Subcutaneous adipose tissue (tissue), 4 donors: ENCODE results near the gene DAB1. TPM values are rescaled to one million over a fixed set of nuclear protein-coding genes. Genes with fewer than 3 reads are reported as not detected.

Source experiments
- total RNA-seq, 4 donors: library from RNA; depleted of rRNA; stranded (reverse); fragments of >200 nt; gene quantifications; one replicate each; pipeline ENCODE4 v1.1.0, GENCODE V29; 2016
- TF ChIP-seq, protein P1 (sequence below): fragments of 450-650 bp; IDR thresholded peaks from one replicate; pipeline ENCODE4 v1.5.1; 2016; ENCODE audit warnings: low read depth, mild to moderate bottlenecking, control low read depth, antibody characterized with exemption, moderate library complexity

DAB1 gene
- total RNA-seq, 4 donors from 2014 or later, result 0.22 to 0.98 (median 0.45) TPM

DNA sequence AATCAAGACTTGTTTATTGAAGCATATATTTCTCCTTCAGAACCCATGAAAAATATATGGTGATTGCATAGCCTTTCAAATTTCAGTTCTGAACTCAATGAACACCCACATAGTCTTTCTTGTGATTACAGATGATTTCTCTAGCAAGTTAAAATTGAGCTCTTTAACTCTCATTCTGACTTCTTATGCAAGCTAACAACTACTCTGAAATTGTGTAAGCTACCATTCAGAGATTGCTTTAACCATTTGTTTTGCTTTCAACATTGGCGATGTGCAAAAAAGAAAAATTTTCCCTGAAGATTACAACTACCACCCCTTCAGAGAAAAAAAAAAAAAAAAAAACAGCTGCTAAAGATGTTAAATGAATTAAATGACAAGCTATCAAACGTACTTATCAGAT, 193.9 kb downstream of the DAB1 start:
- TF ChIP-seq, protein P1, sequence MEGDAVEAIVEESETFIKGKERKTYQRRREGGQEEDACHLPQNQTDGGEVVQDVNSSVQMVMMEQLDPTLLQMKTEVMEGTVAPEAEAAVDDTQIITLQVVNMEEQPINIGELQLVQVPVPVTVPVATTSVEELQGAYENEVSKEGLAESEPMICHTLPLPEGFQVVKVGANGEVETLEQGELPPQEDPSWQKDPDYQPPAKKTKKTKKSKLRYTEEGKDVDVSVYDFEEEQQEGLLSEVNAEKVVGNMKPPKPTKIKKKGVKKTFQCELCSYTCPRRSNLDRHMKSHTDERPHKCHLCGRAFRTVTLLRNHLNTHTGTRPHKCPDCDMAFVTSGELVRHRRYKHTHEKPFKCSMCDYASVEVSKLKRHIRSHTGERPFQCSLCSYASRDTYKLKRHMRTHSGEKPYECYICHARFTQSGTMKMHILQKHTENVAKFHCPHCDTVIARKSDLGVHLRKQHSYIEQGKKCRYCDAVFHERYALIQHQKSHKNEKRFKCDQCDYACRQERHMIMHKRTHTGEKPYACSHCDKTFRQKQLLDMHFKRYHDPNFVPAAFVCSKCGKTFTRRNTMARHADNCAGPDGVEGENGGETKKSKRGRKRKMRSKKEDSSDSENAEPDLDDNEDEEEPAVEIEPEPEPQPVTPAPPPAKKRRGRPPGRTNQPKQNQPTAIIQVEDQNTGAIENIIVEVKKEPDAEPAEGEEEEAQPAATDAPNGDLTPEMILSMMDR, result no peak

- TF ChIP-seq, protein P1, result no peak
These were observed 194.8 kb downstream of the DAB1 start for GRCh38 chr1:57229076-57229475.

GRCh38 chr1:57222801-57223200, 201.1 kb downstream of the DAB1 start:
- TF ChIP-seq, protein P1, result no peak

GRCh38 chr1:57222307-57222706, 201.6 kb downstream of the DAB1 start:
- TF ChIP-seq, protein P1, result no peak

GRCh38 chr1:57218487-57219079, 205.3 kb downstream of the DAB1 start:
- TF ChIP-seq, protein P1, result no peak

DNA sequence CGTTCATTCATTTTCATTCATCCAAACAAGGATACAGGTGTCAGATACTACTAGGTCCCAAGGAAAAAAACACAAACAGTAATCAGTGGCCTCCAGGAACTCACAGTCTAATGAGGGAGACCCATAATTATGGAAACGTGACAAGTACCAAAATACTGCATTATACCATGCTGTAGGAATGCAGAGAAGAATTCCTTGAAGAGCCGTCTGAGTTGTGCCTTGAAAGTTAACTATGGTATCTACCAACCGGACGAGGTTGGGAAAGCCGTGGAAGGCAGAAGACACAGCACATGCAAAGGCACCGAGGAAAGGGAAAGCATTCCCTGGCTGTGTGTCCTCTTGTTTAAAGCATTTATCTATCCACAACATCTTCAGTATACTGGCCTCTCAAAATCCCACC, 206.0 kb downstream of the DAB1 start:
- TF ChIP-seq, protein P1, result no peak

GRCh38 chr1:57214951-57215575, 208.8 kb downstream of the DAB1 start:
- TF ChIP-seq, protein P1, result no peak
